Progenitor cell of endocrine pancreas (in vitro differentiated cells): ENCODE data around the gene NRSN1. TPM values are rescaled to one million over a fixed set of nuclear protein-coding genes. Genes with fewer than 3 reads are reported as not detected.

Experiments used
- DNase-seq: peaks from one replicate; pipeline ENCODE4 v3.0.0; 2021; ENCODE audit warnings: low spot score; ENCODE audit not compliant: unreplicated experiment
- H3K27ac Mint-ChIP-seq: 2 replicates; pipeline ENCODE4 v1.8.0; 2021; ENCODE audit warnings: mild to moderate bottlenecking, moderate library complexity, mixed read lengths
- H3K27me3 Mint-ChIP-seq: 2 replicates; pipeline ENCODE4 v1.8.0; 2021; ENCODE audit warnings: mixed read lengths
- H3K36me3 Mint-ChIP-seq: 2 replicates; pipeline ENCODE4 v1.8.0; 2022; ENCODE audit warnings: mixed read lengths; ENCODE audit not compliant: insufficient read depth
- H3K4me1 Mint-ChIP-seq: 2 replicates; pipeline ENCODE4 v1.8.0; 2021; ENCODE audit warnings: low read depth, mixed read lengths
- H3K4me3 Mint-ChIP-seq: 2 replicates; pipeline ENCODE4 v1.8.0; 2021; ENCODE audit warnings: low read depth, mild to moderate bottlenecking, moderate library complexity, mixed read lengths
- H3K9me3 Mint-ChIP-seq: 2 replicates; pipeline ENCODE4 v1.8.0; 2021; ENCODE audit warnings: low read depth, mixed read lengths
- CTCF ChIP-seq: fragments of 200-600 bp; sonication (generic); IDR thresholded peaks from one replicate; pipeline ENCODE4 v1.5.0; 2021; ENCODE audit warnings: antibody characterized with exemption, mild to moderate bottlenecking; ENCODE audit not compliant: unreplicated experiment
- total RNA-seq: library from RNA; stranded (reverse); gene quantifications from 2 replicates; pipeline ENCODE4 v1.2.1, GENCODE V29; 2021

NRSN1 gene
- total RNA-seq, 1 donor from 2014 or later = not detected

- TF ChIP-seq CTCF = no peak
- no peak overlapping the region for H3K27ac Mint-ChIP-seq
- no peak overlapping the region for H3K4me3 Mint-ChIP-seq
- H3K9me3 Mint-ChIP-seq = peaks cover 9% of the 10 kb centered on the region
- no peak for DNase-seq
- H3K36me3 Mint-ChIP-seq = peaks cover 6% of the 10 kb centered on the region
- peaks cover 16% of the 10 kb centered on the region for H3K4me1 Mint-ChIP-seq
- H3K27me3 Mint-ChIP-seq = no peaks in the 10 kb centered on the region
Measured at GRCh38 chr6:24194978-24195700, 69.1 kb downstream of the NRSN1 start.

- Mint-ChIP-seq H3K27ac (no peak overlapping the region), H3K27me3 (no peaks in the 10 kb centered on the region)
- TF ChIP-seq CTCF = no peak
Measured at GRCh38 chr6:24195836-24196597, 70.0 kb downstream of the NRSN1 start.

More at GRCh38 chr6:24195836-24196597, 70.0 kb downstream of the NRSN1 start:
- Mint-ChIP-seq H3K4me3 (no peak overlapping the region), H3K9me3 (peaks cover 17% of the 10 kb centered on the region), H3K4me1 (peaks cover 16% of the 10 kb centered on the region), H3K36me3 (peaks cover 10% of the 10 kb centered on the region)
- no peak for DNase-seq

Other genes starting within 250 kb of the NRSN1 start
- 22.2 and 28.2 TPM in 2 replicates for gene DCDC2, start 231.8 kb downstream of the NRSN1 start, total RNA-seq